Activated CD8-positive, alpha-beta T cell treated with anti-CD3 and anti-CD28 coated beads for 36 hours (primary cell): ENCODE results near the gene AGRN. TPM values are rescaled to one million over a fixed set of nuclear protein-coding genes. Genes with fewer than 3 reads are reported as not detected.

Experiments
- ATAC-seq: fragments of 200-7000 bp; cut with Tn5 transposase; one replicate; pipeline ENCODE4 v1.10.0; 2021; ENCODE audit warnings: mild to moderate bottlenecking, moderate library complexity
- CTCF ChIA-PET: fragments of 350-600 bp; sonication (Branson Sonifier 250); formaldehyde crosslinking; loops from one replicate; lab custom pipeline; 2021; ENCODE audit warnings: antibody characterized with exemption; lab: Charles Lee
- POLR2A ChIA-PET: fragments of 350-600 bp; sonication (Branson Sonifier 250); formaldehyde crosslinking; loops from one replicate; lab custom pipeline; 2021; ENCODE audit warnings: antibody characterized with exemption; lab: Charles Lee
- DNase-seq: peaks from one replicate; pipeline ENCODE4 v3.0.0-alpha.2; 2020
- H3K27ac Mint-ChIP-seq: one replicate; pipeline ENCODE4 v1.8.0; 2021; ENCODE audit warnings: mild to moderate bottlenecking, mixed read lengths
- H3K27me3 Mint-ChIP-seq: one replicate; pipeline ENCODE4 v1.8.0; 2021; ENCODE audit warnings: mixed read lengths
- H3K36me3 Mint-ChIP-seq: one replicate; pipeline ENCODE4 v1.8.0; 2021; ENCODE audit warnings: low read depth, mixed read lengths
- H3K4me1 Mint-ChIP-seq: one replicate; pipeline ENCODE4 v1.8.0; 2021; ENCODE audit warnings: low read depth, mixed read lengths
- H3K4me3 Mint-ChIP-seq: one replicate; pipeline ENCODE4 v1.8.0; 2021; ENCODE audit warnings: mild to moderate bottlenecking, moderate library complexity, mixed read lengths
- H3K9me3 Mint-ChIP-seq: one replicate; pipeline ENCODE4 v1.8.0; 2021; ENCODE audit warnings: mixed read lengths
- intact Hi-C: fragments of 100-400 bp; cut with micrococcal nuclease; formaldehyde crosslinking; loops from one replicate; pipeline ENCODE4 v1.10.0; 2022
- total RNA-seq, 2 experiments: library from RNA; stranded (reverse); gene quantifications; one replicate each; pipeline ENCODE4 v1.2.3, GENCODE V29; 2021
- TF ChIP-seq, protein P1 (sequence below): fragments of 200-600 bp; IDR thresholded peaks from one replicate; pipeline ENCODE4 v1.8.0; 2022; ENCODE audit warnings: antibody characterized with exemption, mild to moderate bottlenecking

Gene AGRN
- total RNA-seq, 2 experiments from 2014 or later, result 64.9 to 68.0 TPM

DNA sequence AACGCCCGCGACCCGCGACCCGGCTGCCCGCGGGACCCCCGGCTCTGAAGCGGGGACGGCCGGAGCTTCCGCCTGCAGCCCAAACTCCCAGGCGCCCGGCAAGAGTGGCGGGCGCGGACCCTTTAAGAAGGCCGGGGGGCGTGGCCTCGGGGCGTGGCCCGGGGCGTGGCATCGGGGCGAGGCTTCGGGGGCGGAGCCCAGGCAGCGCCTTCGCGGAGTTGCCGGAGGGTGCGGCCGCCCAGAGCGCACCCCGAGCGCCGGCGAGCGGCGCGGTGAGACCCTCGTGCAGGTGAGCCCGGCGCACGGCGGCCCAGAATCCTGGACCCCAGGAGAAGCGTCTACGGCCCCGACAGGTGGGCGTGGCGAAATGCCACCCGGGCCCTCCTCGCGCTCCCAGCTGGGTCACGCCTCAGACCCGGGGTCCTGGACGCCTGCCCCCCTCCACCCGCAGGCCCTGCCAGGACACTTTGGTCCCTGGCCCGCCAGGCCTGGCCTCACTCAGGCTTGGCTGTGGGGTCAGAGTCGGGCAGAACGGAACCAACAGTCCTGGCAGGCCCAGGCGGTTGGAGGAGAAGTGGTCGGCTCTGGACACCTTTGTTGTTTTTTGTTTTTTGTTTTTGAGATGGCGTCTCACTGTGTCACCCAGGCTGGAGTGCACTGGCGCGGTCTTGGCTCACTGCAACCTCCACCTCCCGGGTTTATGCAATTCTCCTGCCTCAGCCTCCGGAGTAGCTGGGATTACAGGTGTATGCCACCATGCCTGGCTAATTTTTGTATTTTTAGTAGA lies 39.8 kb downstream of the AGRN start:
- Mint-ChIP-seq H3K9me3 (no peaks in the 10 kb centered on the region), H3K27me3 (peaks cover 24% of the 10 kb centered on the region), H3K4me1 (peaks cover 31% of the 10 kb centered on the region), H3K4me3 (peak overlapping the region; percentile 87), H3K27ac (no peak overlapping the region), H3K36me3 (peaks cover 29% of the 10 kb centered on the region)
- peak; percentile 55 for ATAC-seq
- ChIA-PET CTCF (interaction anchor here (0.8 to 1.5 kb wide), 11 partner anchors 11 to 76 kb away, joined by 3 to 9 read pairs (median 3); no protein-coding TSS in a partner anchor), POLR2A (interaction anchor here (0.7 to 3.2 kb wide), 7 partner anchors 13 to 93 kb away, joined by 3 to 24 read pairs (median 4); partner anchors contain the start of gene ISG15)
- peak; percentile 96 for DNase-seq
- TF ChIP-seq, protein P1, sequence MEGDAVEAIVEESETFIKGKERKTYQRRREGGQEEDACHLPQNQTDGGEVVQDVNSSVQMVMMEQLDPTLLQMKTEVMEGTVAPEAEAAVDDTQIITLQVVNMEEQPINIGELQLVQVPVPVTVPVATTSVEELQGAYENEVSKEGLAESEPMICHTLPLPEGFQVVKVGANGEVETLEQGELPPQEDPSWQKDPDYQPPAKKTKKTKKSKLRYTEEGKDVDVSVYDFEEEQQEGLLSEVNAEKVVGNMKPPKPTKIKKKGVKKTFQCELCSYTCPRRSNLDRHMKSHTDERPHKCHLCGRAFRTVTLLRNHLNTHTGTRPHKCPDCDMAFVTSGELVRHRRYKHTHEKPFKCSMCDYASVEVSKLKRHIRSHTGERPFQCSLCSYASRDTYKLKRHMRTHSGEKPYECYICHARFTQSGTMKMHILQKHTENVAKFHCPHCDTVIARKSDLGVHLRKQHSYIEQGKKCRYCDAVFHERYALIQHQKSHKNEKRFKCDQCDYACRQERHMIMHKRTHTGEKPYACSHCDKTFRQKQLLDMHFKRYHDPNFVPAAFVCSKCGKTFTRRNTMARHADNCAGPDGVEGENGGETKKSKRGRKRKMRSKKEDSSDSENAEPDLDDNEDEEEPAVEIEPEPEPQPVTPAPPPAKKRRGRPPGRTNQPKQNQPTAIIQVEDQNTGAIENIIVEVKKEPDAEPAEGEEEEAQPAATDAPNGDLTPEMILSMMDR, result no peak
- intact Hi-C loops, result no loop called here

- CTCF ChIA-PET, result interaction anchor here (0.8 to 1.5 kb wide), 4 partner anchors 15 to 41 kb away, joined by 3 to 4 read pairs (median 3); no protein-coding TSS in a partner anchor
- Mint-ChIP-seq H3K9me3 (no peaks in the 10 kb centered on the region), H3K27me3 (peaks cover 24% of the 10 kb centered on the region), H3K27ac (no peak overlapping the region), H3K4me1 (peaks cover 34% of the 10 kb centered on the region), H3K36me3 (peaks cover 30% of the 10 kb centered on the region), H3K4me3 (peak overlapping the region; percentile 87)
- POLR2A ChIA-PET, result interaction anchor here (0.5 to 3.2 kb wide), 5 partner anchors 21 to 263 kb away, joined by 3 to 24 read pairs (median 4); no protein-coding TSS in a partner anchor
- intact Hi-C loops, result no loop called here
- ATAC-seq, result no peak
- TF ChIP-seq, protein P1, result no peak
- DNase-seq, result no peak
These were observed 40.5 kb downstream of the AGRN start for GRCh38 chr1:1060281-1061000.

DNA sequence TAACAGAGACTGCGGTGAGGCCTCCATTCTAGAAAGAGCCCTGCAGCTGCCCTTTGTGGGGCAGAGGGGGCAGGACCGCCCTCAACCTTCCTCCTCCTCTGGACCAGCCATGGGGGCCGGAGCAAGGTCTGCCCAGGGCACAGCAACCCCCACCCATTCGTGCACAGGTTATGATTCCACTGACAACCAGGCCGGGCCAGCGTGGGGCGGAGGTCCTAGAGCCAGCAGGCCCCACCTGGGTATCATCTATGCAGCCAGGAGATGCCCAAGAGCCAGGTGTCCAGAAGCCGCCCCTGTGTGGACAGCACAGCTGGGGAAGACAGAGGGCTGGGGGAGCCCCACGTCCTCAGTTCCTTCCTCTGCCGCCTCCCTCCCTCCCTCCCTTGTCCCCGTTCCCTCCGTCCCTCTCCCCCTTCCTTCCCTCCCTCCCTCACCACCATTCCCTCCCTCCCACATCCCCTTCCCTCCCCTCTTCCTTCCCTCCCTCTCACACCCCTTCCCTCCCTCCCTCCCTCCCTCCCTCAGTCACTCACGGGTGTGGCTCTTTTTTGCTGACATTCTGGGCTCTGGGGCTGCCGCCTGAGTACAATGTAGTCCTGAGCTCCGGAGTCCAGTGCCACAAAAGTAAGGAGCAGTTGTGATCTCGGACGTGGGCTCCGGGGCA lies 41.9 kb downstream of the AGRN start:
- TF ChIP-seq, protein P1, result no peak
- DNase-seq (no peak), ATAC-seq (no peak)
- peaks cover 24% of the 10 kb centered on the region for H3K27me3 Mint-ChIP-seq
- intact Hi-C loops, result no loop called here
- peak overlapping the region; percentile 90 for H3K27ac Mint-ChIP-seq
- H3K9me3 Mint-ChIP-seq, result no peaks in the 10 kb centered on the region
- ChIA-PET POLR2A (interaction anchor here (0.9 to 3.1 kb wide), 3 partner anchors 23 to 103 kb away, joined by 3 to 30 read pairs (median 5); partner anchors contain the start of gene NOC2L), CTCF (interaction anchor here (1.1 to 3.7 kb wide), 5 partner anchors 23 to 77 kb away, joined by 3 to 38 read pairs (median 4); no protein-coding TSS in a partner anchor)
- peaks cover 42% of the 10 kb centered on the region for H3K4me1 Mint-ChIP-seq
- peaks cover 35% of the 10 kb centered on the region for H3K36me3 Mint-ChIP-seq
- H3K4me3 Mint-ChIP-seq, result peak overlapping the region; percentile 87

- peaks cover 21% of the 10 kb centered on the region for H3K27me3 Mint-ChIP-seq
- no peak for ATAC-seq
- intact Hi-C loops, result no loop called here
- POLR2A ChIA-PET, result interaction anchor here (1.0 to 3.1 kb wide), 7 partner anchors 20 to 103 kb away, joined by 3 to 30 read pairs (median 5); partner anchors contain the start of gene NOC2L
- TF ChIP-seq, protein P1, result no peak
- peak overlapping the region; percentile 90 for H3K27ac Mint-ChIP-seq
- no peaks in the 10 kb centered on the region for H3K9me3 Mint-ChIP-seq
- H3K4me3 Mint-ChIP-seq, result peak overlapping the region; percentile 87
- CTCF ChIA-PET, result interaction anchor here (1.1 to 3.7 kb wide), 9 partner anchors 24 to 188 kb away, joined by 3 to 38 read pairs (median 7); no protein-coding TSS in a partner anchor
- DNase-seq, result no peak
- peaks cover 38% of the 10 kb centered on the region for H3K36me3 Mint-ChIP-seq
- H3K4me1 Mint-ChIP-seq, result peaks cover 42% of the 10 kb centered on the region
These were observed 42.6 kb downstream of the AGRN start for GRCh38 chr1:1062348-1063163.
